Esophagus mucosa (tissue), 1 donor: ENCODE results near the gene GRIP1. TPM values are rescaled to one million over a fixed set of nuclear protein-coding genes. Genes with fewer than 3 reads are reported as not detected.
A peak's percentile ranks its signal among the peaks of the same experiment; 100 is the strongest.
"Not testable (repeated sequence)": the region's sequence is repeated elsewhere in the genome, so short reads cannot be mapped to it uniquely, and the experiment has no call there.

Experiments
- ATAC-seq: fragments of 200-7000 bp; cut with Tn5 transposase; one replicate; pipeline ENCODE4 v1.9.1; 2020
- total RNA-seq: library from RNA; stranded (reverse); gene quantifications from one replicate; pipeline ENCODE4 v1.2.4, GENCODE V29; 2023
- donor health status: DM: yes; HTN: yes; CAD: no.

The GRIP1 gene
- total RNA-seq, 1 donor from 2014 or later: 20.1 TPM

DNA sequence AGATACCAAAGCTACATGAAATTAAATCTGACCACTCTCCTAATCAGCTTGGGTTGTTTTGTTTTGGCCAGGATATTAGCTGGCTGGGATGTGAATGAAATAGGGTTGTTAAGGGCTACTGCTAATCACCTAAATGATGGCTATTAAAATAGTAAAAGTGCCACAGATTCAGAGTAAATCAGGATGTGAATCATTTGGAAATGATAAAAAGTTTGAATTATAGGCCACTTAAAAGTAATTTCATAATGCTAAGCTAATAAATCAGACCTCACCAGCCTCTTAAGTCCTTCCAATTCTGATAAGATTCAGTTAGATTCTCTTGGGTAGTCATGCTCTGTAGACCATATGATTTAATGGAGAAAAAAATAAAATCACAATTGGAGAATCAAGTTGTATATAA lies 364.6 kb downstream of the GRIP1 start:
- no peak for ATAC-seq

DNA sequence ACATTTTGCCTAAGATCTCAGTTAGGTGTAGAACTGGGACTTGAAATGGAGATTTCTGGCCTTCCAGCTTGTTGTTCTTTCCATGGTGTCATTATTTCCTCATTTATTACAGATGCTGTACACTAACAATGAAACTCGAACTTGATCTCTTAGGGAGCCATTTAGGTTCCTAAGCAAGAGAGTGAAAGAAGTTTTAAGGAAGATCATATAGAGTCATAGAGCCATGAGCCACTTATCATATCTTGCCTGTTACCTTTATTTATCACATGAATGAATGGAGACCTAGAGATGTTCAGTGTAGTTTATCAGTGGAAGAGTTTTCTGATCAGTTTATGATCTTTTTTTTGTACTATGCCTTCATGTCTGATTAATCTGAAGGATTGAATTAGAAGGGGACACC lies 366.7 kb downstream of the GRIP1 start:
- ATAC-seq: no peak

DNA sequence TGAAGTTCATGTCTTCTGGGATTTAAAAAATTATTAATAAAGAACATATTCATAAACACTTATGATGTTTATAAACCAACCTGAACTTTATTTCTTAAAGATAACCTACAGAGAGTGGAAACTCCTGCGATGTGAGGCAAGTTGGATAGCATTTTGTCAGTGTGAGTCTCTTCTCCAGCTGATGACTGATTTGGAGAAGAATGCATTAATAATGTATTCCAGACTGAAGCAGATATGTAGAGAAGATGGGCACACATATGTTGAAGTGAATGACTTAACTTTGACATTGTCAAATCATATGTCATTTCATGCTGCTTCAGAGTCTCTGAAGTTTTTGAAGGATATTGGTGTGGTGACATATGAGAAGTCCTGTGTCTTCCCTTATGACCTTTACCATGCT lies 369.3 kb downstream of the GRIP1 start:
- no peak for ATAC-seq

DNA sequence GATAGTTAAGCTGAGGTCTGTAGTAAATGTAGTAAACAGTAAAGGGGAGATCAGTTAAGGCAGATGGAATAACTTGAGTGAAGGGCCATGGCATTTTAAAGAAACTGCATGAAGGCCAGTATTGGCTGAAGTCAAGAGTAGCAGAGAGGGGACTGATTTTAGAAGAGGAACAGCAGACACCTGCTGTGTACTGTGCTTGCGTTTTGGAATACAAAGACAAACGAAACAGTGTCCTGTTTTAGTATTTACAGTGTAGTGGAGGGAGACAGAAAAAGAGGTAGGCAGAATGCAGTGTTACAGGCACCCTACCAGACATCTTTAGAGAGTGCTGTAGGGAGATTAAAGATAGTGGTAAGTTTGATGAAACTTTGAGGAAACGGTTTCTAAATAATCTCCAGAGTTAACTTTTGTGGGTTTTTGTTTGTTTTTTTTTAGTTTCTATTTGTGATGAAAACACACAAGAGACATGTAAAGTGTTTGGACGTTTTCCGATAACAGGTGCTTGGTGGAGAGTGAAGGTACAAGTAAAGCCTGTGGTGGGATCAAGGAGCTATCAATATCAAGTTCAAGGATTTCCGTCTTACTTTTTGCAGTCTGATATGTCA lies 374.5 kb downstream of the GRIP1 start:
- no peak for ATAC-seq

DNA sequence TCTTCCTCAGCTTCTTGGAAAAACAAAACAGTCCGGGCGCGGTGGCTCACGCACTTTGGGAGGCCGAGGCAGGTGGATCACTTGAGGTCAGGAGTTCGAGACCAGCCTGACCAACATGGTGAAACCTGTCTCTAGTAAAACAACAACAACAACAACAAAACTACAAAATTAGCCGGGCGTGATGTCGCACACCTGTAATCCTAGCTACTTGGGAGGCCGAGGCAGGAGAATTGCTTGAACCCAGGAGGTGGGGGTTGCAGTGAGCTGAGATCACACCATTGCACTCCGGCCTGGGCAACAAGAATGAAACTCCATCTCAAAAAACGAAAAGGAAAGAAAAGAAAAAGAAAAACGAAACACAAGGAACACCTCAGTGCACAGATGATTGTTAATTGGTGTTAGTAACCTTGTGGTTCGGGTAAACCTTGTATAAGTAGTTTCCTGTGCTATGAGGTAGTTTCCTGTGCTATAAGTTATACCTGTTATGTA lies 375.5 kb downstream of the GRIP1 start:
- not testable (repeated sequence) for ATAC-seq

DNA sequence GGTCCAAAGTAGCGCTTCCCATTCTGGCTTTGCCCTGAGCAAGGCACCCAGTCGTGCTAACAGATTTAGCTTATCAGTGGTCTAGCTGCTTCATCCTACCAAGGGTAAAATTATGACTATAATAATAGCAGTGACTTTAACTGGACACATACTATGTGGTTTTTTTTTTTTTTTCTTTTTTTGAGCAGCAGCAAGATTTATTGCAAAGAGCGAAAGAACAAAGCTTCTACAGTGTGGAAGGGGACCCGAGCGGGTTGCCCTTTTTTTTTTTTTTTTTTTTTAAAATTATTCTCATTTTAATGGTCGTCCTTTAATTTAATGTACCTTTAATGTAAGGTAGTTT lies 376.1 kb downstream of the GRIP1 start:
- ATAC-seq: no peak

DNA sequence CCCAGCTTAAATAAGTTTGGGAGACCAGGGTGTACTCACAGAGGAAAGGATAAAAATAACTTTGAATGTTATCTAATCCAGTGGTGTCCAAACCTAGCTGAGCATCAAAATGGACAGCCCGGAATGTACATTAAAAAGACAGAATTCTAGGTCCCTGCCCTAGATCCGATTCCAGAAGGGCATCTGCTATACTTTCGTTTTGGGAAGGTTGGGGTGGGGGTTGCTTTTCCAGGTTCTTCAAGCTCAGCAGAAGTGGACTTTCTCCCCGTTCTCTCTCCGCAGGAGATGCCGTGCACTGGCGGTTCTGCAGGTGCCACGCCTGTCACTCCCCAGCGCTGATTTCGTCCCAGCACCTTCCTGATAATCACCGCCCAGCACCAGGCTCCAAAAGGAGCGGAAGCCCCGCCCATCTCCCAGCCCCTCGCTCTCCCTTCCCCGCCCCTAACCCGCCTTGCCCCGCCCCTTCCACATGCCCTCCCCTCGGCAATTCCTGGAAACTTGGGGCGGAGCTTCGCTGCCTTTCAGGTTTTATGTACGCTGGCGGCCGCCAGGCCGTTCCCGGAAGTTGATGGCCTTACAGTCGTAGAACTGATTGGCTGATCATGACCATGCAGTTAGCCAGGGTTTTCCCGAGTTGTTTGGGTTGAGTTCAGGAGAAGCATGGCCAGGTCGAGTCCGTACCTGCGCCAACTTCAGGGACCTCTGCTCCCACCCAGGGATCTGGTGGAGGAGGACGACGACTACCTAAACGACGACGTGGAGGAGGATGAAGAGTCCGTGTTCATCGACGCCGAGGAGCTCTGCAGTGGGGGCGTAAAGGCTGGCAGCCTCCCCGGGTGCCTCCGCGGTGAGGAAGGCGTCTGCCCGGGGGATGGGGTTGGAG lies 376.7 kb downstream of the GRIP1 start, which contains the start of gene HELB:
HELB (plus strand) TSS at position 550 of the 883 bp plus-strand sequence; CDS start at position 661, 111 bp downstream.
- ATAC-seq: peak; percentile 100

DNA sequence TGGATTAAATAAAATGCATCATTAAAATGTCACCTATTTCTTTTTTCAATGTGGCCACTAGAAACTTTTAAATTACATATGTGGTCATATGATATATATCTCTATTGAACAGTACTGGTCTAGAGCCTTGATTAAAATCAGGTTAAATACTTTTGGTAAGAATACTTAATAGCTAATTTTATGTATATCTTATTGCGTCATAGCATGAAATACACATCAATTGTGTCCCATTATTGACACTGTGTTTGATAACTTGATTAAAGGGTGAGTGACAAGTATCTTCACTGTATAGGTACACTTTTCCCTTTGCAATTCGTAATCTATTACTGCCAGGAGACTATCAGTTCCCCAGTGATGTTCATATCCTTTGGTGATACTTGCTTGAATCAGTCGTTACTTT lies 381.0 kb downstream of the GRIP1 start:
- no peak for ATAC-seq
